IMR-90 (cell line): Measurements from ENCODE around the gene GSN. TPM values are rescaled to one million over a fixed set of nuclear protein-coding genes. Genes with fewer than 3 reads are reported as not detected.

Source experiments
- ATAC-seq: fragments of 200-7000 bp; cut with Tn5 transposase; 2 replicates; pipeline ENCODE4 v1.9.1; 2020; ENCODE audit warnings: low read depth, mild to moderate bottlenecking, moderate library complexity
- BruUV-seq: library from RNA; stranded (reverse); fragments of 400-500 nt; replicated peaks from 2 replicates; lab custom pipeline; 2021; lab: Mats Ljungman, UMichigan
- CTCF ChIA-PET: fragments of 300-600 bp; formaldehyde crosslinking; extraction: SDS; loops from one replicate; lab custom pipeline; 2021; ENCODE audit warnings: antibody characterized with exemption; lab: Yijun Ruan, JAX
- POLR2A ChIA-PET: fragments of 300-600 bp; sonication (Branson Sonifier 250); formaldehyde crosslinking; loops from one replicate; lab custom pipeline; 2022; ENCODE audit warnings: antibody characterized with exemption; ENCODE audit not compliant: unreplicated experiment; lab: Charles Lee
- DNase-seq: peaks from one replicate; pipeline ENCODE4 v3.0.0; 2013
- H2AFZ ChIP-seq: replicated peaks from 2 replicates; pipeline ENCODE3; 2013; ENCODE audit warnings: low read length, mild to moderate bottlenecking; ENCODE audit not compliant: poor library complexity
- H2AK5ac ChIP-seq: 2 replicates; pipeline ENCODE4 v1.6.1; 2013; ENCODE audit warnings: low read depth, low read length, inconsistent platforms
- H2AK9ac ChIP-seq: replicated peaks from 2 replicates; pipeline ENCODE3; 2013; ENCODE audit warnings: mild to moderate bottlenecking, low read depth, low read length, moderate library complexity; ENCODE audit not compliant: poor library complexity
- H2BK120ac ChIP-seq: 2 replicates; pipeline ENCODE4 v1.6.1; 2013; ENCODE audit warnings: low read depth, low read length, inconsistent platforms
- H2BK15ac ChIP-seq: 3 replicates; pipeline ENCODE4 v1.6.1; 2013; ENCODE audit warnings: low read depth, low read length, inconsistent platforms
- H2BK20ac ChIP-seq: 2 replicates; pipeline ENCODE4 v1.6.1; 2013; ENCODE audit warnings: low read depth, mild to moderate bottlenecking, inconsistent platforms, low read length, moderate library complexity
- H2BK5ac ChIP-seq: 2 replicates; pipeline ENCODE4 v1.6.1; 2013; ENCODE audit warnings: mild to moderate bottlenecking, low read depth, low read length, inconsistent platforms; ENCODE audit not compliant: poor library complexity, severe bottlenecking
- H3K14ac ChIP-seq: replicated peaks from 2 replicates; pipeline ENCODE4 v1.6.1; 2013; ENCODE audit warnings: low read depth, low read length, inconsistent platforms
- H3K18ac ChIP-seq: 2 replicates; pipeline ENCODE4 v1.6.1; 2013; ENCODE audit warnings: low read depth, low read length, control low read depth
- H3K23ac ChIP-seq: 2 replicates; pipeline ENCODE4 v1.6.1; 2013; ENCODE audit warnings: low read depth, low read length, inconsistent platforms
- H3K27ac ChIP-seq: 2 replicates; pipeline ENCODE4 v1.5.1; 2013; ENCODE audit warnings: mild to moderate bottlenecking, control low read depth, low read length; ENCODE audit not compliant: insufficient read depth
- H3K27me3 ChIP-seq: 2 replicates; pipeline ENCODE4 v1.6.1; 2013; ENCODE audit warnings: low read length; ENCODE audit not compliant: control insufficient read depth, insufficient read depth
- H3K36me3 ChIP-seq: 2 replicates; pipeline ENCODE4 v1.6.1; 2013; ENCODE audit warnings: low read length, mixed read lengths; ENCODE audit not compliant: control insufficient read depth, insufficient read depth
- H3K4ac ChIP-seq: 2 replicates; pipeline ENCODE4 v1.6.1; 2013; ENCODE audit warnings: low read depth, low read length, inconsistent platforms
- H3K4me1 ChIP-seq: 2 replicates; pipeline ENCODE4 v1.6.1; 2013; ENCODE audit warnings: low read length, mixed read lengths; ENCODE audit not compliant: control insufficient read depth, insufficient read depth
- H3K4me2 ChIP-seq: 2 replicates; pipeline ENCODE4 v1.6.1; 2013; ENCODE audit warnings: low read depth, mild to moderate bottlenecking, control low read depth, low read length, moderate library complexity
- H3K4me3 ChIP-seq: 2 replicates; pipeline ENCODE4 v1.5.1; 2013; ENCODE audit warnings: low read depth, mild to moderate bottlenecking, control low read depth, low read length, moderate library complexity; ENCODE audit not compliant: insufficient read depth
- H3K56ac ChIP-seq: 2 replicates; pipeline ENCODE4 v1.6.1; 2013; ENCODE audit warnings: low read length, inconsistent platforms; ENCODE audit not compliant: insufficient read depth; ENCODE audit errors: extremely low read depth
- H3K79me1 ChIP-seq, 2 experiments: 2 replicates each; pipeline ENCODE4 v1.6.1; 2013; ENCODE audit warnings: low read length in 2 of 2, inconsistent platforms in 1 of 2, low read depth in 1 of 2
- H3K9ac ChIP-seq: 2 replicates; pipeline ENCODE4 v1.6.1; 2013; ENCODE audit warnings: low read depth, low read length, control low read depth
- H3K9me1 ChIP-seq: 2 replicates; pipeline ENCODE4 v1.6.1; 2013; ENCODE audit warnings: low read length, inconsistent platforms; ENCODE audit not compliant: insufficient read depth
- H3K9me3 ChIP-seq: 2 replicates; pipeline ENCODE4 v1.6.1; 2013; ENCODE audit warnings: low read length; ENCODE audit not compliant: control insufficient read depth, insufficient read depth
- H4K20me1 ChIP-seq: 2 replicates; pipeline ENCODE4 v1.6.1; 2013; ENCODE audit warnings: low read length, inconsistent platforms; ENCODE audit not compliant: insufficient read depth
- H4K5ac ChIP-seq: 2 replicates; pipeline ENCODE4 v1.6.1; 2013; ENCODE audit warnings: mild to moderate bottlenecking, low read depth, low read length, control low read depth
- H4K8ac ChIP-seq, 2 experiments: 2 replicates each; pipeline ENCODE4 v1.6.1; 2013; ENCODE audit warnings: low read depth in 2 of 2, low read length in 2 of 2, control low read depth in 1 of 2, inconsistent platforms in 1 of 2
- H4K91ac ChIP-seq: 2 replicates; pipeline ENCODE4 v1.6.1; 2013; ENCODE audit warnings: low read depth, low read length, inconsistent platforms; ENCODE audit not compliant: insufficient read depth
- CEBPB ChIP-seq: IDR thresholded peaks from 2 replicates; pipeline ENCODE4 v1.6.1; 2012; ENCODE audit warnings: low read depth, low read length, improper control_type of control experiment
- FOS ChIP-seq: fragments of 150-350 bp; IDR thresholded peaks from 2 replicates; pipeline ENCODE4 v1.6.1; 2016; ENCODE audit warnings: low read depth, low read length
- MAZ ChIP-seq: IDR thresholded peaks from 2 replicates; pipeline ENCODE4 v1.6.1; 2012; ENCODE audit warnings: low read depth, mild to moderate bottlenecking, low read length, improper control_type of control experiment, moderate library complexity, borderline replicate concordance
- MXI1 ChIP-seq: IDR thresholded peaks from 2 replicates; pipeline ENCODE4 v1.6.1; 2012; ENCODE audit warnings: low read depth, mild to moderate bottlenecking, low read length, moderate library complexity, borderline replicate concordance
- POLR2A ChIP-seq: IDR thresholded peaks from 2 replicates; pipeline ENCODE4 v1.6.1; 2012; ENCODE audit warnings: mild to moderate bottlenecking, low read depth, low read length
- RAD21 ChIP-seq: IDR thresholded peaks from 2 replicates; pipeline ENCODE4 v1.6.1; 2012; ENCODE audit warnings: low read length, improper control_type of control experiment
- RCOR1 ChIP-seq: IDR thresholded peaks from 2 replicates; pipeline ENCODE4 v1.6.1; 2012; ENCODE audit warnings: mild to moderate bottlenecking, low read length, improper control_type of control experiment; ENCODE audit not compliant: insufficient replicate concordance
- RFX5 ChIP-seq: IDR thresholded peaks from 2 replicates; pipeline ENCODE4 v1.8.0; 2012; ENCODE audit warnings: low read depth, mild to moderate bottlenecking, low read length, moderate library complexity
- WGBS, 2 experiments: methylation state at CpG; one replicate each; pipeline versions ENCODE4 v1.1.5 to v1.1.7; 2013; ENCODE audit warnings: missing lambda C conversion rate in 2 of 2; ENCODE audit not compliant: insufficient read length in 1 of 2; ENCODE audit errors: extremely low coverage in 2 of 2; 5-methylcytosine and 5-hydroxymethylcytosine counted together
- dilution Hi-C: fragments of 300-500 bp; cut with HindIII; formaldehyde crosslinking; loops from one replicate; pipeline ENCODE4 v1.14.3; 2018; ENCODE audit warnings: low sequenced_read_pairs; ENCODE audit not compliant: unreplicated experiment
- in situ Hi-C: fragments of 300-500 bp; cut with MboI; formaldehyde crosslinking; loops from 3 replicates; pipeline ENCODE4 v1.14.3; 2019; ENCODE audit warnings: low sequenced_read_pairs, inconsistent platforms, mixed read lengths
- intact Hi-C: fragments of 100-400 bp; cut with micrococcal nuclease; formaldehyde crosslinking; loops from 2 replicates; pipeline ENCODE4 v1.10.0; 2022
- polyA plus RNA-seq, 3 experiments: library from polyadenylated mRNA; depleted of rRNA; stranded (reverse); fragments of >200 nt; gene quantifications; 2 replicates each; pipeline ENCODE4 v1.2.3, GENCODE V29; 2012; ENCODE audit warnings: low replicate concordance in 1 of 3
- total RNA-seq: library from RNA; depleted of rRNA; stranded (reverse); fragments of >200 nt; gene quantifications from 2 replicates; pipeline ENCODE4 v1.2.3, GENCODE V29; 2012
- TF ChIP-seq, protein P1 (sequence below): fragments of 150-350 bp; IDR thresholded peaks from 2 replicates; pipeline ENCODE4 v1.6.1; 2016; ENCODE audit warnings: low read depth, mild to moderate bottlenecking, low read length, moderate library complexity, borderline replicate concordance

GSN gene
- total and polyA plus RNA-seq, 2 of the 4 experiments (the other 2 are of a cell fraction), result 495 to 547 TPM

DNA sequence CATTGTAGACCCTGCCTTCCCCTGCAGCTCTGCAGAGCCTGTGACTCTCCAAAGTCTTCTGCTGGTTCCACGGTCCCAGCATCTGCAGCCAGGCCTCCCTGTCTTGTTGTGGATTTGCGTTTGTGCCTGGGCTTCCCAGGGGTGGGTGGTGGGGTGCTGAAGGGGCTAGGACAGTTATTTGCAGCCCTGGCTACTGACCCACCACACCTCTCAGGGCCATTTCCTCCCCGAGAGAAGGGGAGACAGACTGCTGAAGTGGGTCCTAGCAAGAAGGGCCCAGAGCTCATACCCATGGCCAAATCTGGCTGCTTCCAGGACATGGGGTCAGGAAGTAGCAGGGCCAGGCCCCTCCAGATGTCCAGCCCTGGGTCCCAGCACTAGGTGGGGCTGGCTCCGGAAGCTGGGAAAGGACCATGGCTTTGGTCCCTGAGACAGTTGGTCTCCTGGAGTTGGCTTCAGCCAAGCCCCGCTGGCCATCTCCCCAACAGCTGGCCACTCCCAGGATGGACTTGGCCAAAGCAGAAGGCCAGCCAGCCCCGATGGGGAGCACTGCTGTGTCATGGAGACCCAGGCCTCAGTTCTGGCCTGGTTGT is 26.3 kb downstream of the GSN start:
- Histone ChIP-seq H4K5ac (no peak overlapping the region), H2BK15ac (no peak overlapping the region), H3K4ac (no peak overlapping the region), H4K8ac (no peak overlapping the region), H3K18ac (no peak overlapping the region), H3K4me2 (no peak overlapping the region), H3K4me1 (peaks cover 21% of the 10 kb centered on the region), H3K9me1 (peaks cover 43% of the 10 kb centered on the region), H3K27me3 (no peaks in the 10 kb centered on the region), H3K23ac (no peak overlapping the region), H2BK5ac (no peak overlapping the region), H2AFZ (no peak overlapping the region), H3K79me1 (peaks cover 46 to 79% of the 10 kb centered on the region in 2 experiments), H3K4me3 (no peak overlapping the region), H3K9ac (no peak overlapping the region), H2BK120ac (no peak overlapping the region), H3K36me3 (peaks cover 29% of the 10 kb centered on the region; the same call in 1 of the 2 replicates), H4K91ac (no peak overlapping the region), H3K27ac (no peak overlapping the region), H3K14ac (no peak overlapping the region), H3K56ac (no peak overlapping the region), H2BK20ac (no peak overlapping the region), H2AK9ac (no peak overlapping the region), H2AK5ac (no peak overlapping the region), H3K9me3 (no peaks in the 10 kb centered on the region), H4K20me1 (peaks cover 24% of the 10 kb centered on the region; the same call in 1 of the 2 replicates)
- BruUV-seq, result no TSS peak
- no peak for DNase-seq
- dilution Hi-C loops, result no loop called here
- intact Hi-C loops, result no loop called here
- 100% methylated on average over 2 of the region's 6 CpGs; no CpG with 5 or more reads in 1 of the 2 experiments for WGBS, 2 experiments
- ATAC-seq, result no peak
- POLR2A ChIA-PET, result no interaction called here
- in situ Hi-C loops, result no loop called here
- TF ChIP-seq RFX5 (no peak), MXI1 (no peak), CEBPB (no peak), MAZ (no peak), POLR2A (no peak), RAD21 (no peak), RCOR1 (no peak), FOS (no peak)
- TF ChIP-seq, protein P1, sequence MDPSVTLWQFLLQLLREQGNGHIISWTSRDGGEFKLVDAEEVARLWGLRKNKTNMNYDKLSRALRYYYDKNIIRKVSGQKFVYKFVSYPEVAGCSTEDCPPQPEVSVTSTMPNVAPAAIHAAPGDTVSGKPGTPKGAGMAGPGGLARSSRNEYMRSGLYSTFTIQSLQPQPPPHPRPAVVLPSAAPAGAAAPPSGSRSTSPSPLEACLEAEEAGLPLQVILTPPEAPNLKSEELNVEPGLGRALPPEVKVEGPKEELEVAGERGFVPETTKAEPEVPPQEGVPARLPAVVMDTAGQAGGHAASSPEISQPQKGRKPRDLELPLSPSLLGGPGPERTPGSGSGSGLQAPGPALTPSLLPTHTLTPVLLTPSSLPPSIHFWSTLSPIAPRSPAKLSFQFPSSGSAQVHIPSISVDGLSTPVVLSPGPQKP, result no peak
- CTCF ChIA-PET, result no interaction called here
